AG08396 (cell line): Measurements from ENCODE around the gene POC1A.
"Not testable (repeated sequence)": the region's sequence is repeated elsewhere in the genome, so short reads cannot be mapped to it uniquely, and the experiment has no call there.

ENCODE experiments used
- DNase-seq: peaks from one replicate; pipeline ENCODE4 v3.0.0; 2012; ENCODE audit warnings: low spot score, mixed read lengths

Gene POC1A

DNA sequence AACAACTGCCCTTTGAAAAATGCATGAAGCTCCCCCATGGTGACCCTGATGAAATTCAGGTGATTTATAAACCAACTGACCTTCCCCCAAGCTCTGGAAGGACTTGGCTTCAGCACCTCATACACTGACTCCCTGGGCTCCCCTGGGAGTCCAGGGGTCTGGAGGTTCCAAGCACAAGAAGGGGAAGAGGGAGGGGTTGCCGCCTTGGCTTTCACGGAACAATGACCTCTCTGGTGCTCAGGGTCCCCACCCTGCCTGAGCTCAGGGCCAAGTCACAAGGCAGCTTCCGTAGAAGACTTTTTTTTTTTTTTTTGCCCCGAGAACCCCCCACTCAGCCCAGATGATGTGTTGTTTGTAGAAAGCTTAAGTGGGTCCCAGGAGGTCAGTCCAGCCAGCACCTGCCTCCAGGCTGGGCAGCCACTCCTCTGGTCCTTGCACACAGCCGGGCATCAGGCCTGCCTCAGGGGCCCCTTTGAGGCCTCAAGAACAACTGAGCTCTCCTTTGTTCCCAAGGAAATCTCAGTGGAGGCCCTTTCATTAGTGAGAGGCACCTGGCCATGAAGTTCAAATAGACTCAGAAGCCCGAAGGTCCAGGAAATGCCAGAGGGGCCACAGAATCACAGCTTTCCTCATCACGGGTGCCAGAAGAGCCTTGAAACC lies 29.7 kb upstream of the POC1A start:
- DNase-seq: no peak

GRCh38 chr3:52182691-52183090 lies 28.5 kb upstream of the POC1A start:
- DNase-seq: no peak

DNA sequence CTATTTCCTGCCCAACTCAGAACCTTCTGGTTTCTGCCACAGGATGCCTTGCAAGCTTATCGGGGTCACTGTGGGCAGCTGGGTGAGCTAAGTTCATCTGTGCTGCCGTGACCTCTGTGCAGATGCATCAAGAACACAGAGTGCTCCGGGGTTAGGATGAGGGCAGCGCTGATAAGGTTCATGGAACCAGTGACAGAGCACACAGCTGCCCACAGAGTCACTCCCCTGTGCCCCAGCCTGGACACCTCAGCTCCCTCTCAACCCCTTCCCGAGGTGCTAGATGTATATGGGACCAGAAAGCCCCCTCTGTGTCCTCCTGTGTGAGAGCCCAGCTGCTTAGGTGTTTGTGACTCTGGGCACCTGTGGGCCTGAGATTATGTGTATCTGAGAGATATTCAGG lies 28.0 kb upstream of the POC1A start:
- no peak for DNase-seq

GRCh38 chr3:52181543-52181942 lies 27.3 kb upstream of the POC1A start:
- DNase-seq: peak; percentile 71

DNA sequence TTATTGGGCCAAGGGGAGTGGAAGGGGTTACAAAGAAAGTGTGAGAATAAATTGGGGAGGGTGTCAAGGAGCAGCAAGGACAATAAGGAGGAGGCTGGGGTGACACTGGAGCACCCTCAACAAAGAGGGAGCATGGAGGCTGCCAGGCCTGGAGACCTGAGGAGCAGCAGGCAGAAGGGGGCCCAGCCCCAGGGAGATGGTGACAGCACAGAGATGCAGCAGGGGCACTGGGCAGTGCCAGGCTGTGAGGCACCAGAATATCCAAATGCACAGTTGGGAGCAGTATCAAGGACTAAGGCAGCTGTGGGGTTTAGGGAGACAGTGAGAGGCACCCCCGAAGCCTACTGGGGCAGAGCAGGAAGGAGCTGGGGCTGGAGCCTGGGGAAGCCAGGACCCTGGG lies 24.3 kb upstream of the POC1A start:
- no peak for DNase-seq

GRCh38 chr3:52178126-52178525 lies 23.9 kb upstream of the POC1A start:
- DNase-seq: not testable (repeated sequence)

- DNase-seq: no peak
These were observed 23.4 kb upstream of the POC1A start for GRCh38 chr3:52177701-52178042.

DNA sequence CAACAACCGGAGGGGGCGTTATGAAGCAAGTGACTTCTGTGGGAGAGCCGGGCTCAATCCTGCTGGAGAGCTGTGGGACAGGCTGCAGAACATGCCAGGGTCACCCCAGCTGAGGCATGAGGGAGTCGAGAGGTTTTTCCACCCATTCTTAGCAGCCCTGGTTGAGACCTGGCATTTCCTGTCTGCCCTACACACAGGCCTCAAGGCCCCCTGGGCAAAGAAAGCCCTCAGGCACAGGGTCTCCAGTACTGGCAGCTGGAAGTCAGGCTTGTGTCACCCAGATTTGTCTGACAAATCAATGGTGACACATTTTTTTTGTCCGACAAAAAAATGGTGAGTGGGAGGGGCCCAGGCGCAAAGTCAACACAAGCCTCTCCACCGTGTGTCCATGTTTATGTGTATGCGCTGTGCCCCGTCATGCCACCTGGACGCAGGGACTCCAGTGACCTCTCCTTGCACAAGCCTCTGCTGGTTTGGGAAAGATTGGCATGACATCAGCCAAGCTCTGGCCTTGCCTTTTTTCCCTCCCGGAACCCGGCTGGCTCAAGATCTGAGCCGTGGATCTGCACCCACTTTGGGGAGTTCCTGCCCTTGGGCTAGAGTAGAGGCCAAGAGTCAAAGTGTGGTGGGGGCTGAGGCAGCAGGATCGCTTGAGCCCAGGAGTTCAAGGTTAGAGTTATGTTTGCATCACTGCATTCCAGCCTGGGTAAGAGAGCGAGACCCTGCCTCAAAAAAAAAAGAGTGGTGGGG lies 22.9 kb upstream of the POC1A start:
- no peak for DNase-seq

DNA sequence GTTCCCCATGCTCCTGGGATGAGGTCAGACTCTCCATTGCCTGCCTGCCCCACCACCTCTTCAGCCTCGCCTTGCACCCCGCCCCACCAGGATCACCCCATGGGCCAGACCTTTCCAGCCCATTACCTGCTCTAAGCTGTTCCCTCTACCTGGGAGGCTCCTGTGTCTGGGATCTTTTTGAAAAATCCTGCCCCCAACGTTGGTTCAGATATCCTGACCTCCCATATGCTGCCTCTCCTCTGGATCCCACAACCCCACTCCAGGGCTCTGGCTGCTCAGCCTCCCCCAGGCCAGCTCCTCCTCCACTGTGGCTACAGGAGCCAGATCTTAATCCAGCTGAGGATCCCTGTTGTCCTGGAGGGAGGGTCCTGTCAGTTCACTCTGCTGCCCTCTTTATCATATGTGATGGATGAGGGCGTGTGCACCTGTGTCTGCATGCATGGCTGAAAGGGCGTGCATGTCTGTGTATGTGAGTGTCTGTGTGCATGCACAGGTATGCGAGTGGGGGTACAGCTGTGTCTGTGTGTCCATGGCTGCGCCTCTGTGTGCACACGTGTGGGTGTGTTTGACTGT lies 22.0 kb upstream of the POC1A start:
- DNase-seq: no peak

GRCh38 chr3:52175416-52176179 lies 21.4 kb upstream of the POC1A start:
- DNase-seq: no peak

- DNase-seq: no peak
These were observed 20.7 kb upstream of the POC1A start for GRCh38 chr3:52174896-52175295.

GRCh38 chr3:52173101-52173500 lies 18.9 kb upstream of the POC1A start:
- no peak for DNase-seq

DNA sequence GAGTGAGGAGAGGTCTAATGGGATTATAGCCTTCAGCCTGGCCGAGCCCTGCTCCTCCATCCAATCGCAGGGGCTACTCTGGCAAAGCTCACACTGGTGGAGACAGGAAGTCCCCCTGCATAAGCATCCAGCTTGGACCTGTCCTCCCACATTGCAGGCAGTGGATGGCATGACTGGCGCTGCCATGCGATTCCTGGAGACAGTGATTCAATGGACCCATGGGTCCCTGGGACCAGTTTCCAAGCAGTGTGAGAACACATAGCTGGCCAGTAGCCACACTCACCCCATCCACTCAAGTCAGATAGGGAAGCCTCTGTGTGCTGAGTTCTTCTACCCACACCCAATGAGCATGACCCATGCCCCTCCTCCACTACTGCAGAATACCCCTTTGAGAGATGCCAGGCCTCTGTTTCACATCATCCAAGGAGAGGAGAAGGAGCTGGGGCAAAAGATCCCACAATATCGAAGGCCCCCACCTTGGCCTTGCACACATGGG lies 18.1 kb upstream of the POC1A start:
- DNase-seq: no peak

GRCh38 chr3:52171514-52172261 lies 17.5 kb upstream of the POC1A start:
- DNase-seq: peak; percentile 75

GRCh38 chr3:52170217-52170616 lies 16.0 kb upstream of the POC1A start:
- not testable (repeated sequence) for DNase-seq

GRCh38 chr3:52167240-52167639 lies 13.0 kb upstream of the POC1A start:
- no peak for DNase-seq

GRCh38 chr3:52162250-52162872 lies 8.1 kb upstream of the POC1A start:
- no peak for DNase-seq

- DNase-seq: no peak
These were observed 5.3 kb upstream of the POC1A start for GRCh38 chr3:52159503-52159902.

DNA sequence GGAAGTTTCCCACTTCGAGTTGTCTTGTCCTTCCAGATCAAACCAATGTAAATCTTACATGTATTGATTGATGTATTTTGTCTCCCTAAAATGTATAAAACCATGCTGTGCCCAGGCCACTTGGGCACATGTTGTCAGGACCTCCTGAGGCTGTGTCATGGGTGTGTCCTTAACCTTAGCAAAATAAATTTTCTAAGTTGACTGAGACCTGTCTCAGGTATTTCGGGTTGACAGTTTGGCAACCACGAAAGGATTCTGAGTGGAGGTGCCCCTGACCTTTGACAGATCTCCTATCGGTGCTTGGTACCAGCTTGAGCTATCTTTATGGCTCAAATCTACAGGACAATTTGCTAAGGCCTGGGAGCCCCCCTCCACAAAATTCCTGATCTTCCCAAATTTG lies 1.7 kb upstream of the POC1A start:
- DNase-seq: no peak

DNA sequence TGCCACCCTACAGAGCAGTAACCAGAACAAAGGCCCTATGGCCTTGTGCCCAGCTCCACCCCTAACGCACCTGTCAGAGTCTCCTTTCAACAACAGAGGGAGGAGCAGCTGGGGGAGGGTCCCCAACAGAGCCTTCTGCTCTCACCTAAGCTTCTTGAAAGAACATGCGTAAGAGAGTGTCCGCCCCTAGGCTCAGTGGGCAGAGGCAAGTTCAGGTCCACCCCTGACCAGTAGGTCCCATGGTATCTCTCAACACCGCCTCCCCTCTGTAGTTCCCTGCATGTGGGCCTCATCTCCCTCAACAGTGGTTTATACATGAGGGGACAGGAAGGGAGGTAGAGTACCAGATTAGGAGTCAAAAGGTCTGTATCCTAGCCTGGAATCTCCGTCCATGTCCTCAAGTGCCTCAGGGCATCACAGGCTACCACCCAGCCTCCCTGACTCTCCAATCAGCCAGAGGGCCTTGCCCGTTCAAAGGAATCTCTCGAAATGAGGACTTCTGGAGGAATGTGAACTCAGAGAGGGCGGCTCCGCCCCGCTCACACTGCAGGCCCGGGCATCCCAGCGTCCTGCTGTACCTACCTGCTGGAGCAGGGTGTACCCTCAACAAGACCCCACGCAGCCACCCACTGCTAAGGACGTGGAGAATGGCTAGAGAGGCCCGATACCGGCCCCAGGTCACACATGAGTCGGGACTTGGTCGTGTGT lies 680 bp downstream of the POC1A start:
- peak; percentile 68 for DNase-seq

- DNase-seq: not testable (repeated sequence)
These were observed 2.2 kb downstream of the POC1A start for GRCh38 chr3:52151991-52152390.
